Measurements from ENCODE around the gene LRP1.

GRCh38 chr12:57154076-57154475 lies 25.8 kb downstream of the LRP1 start:
- TF ChIP-seq CTCF (IDR thresholded peaks at IDR 0.05; ENCODE audit: insufficient read depth, low read length) = no peak
- no peak for TF ChIP-seq POLR2AphosphoS5 (IDR thresholded peaks at IDR 0.05; ENCODE audit: low read depth)
- no peak for TF ChIP-seq GABPA (IDR thresholded peaks at IDR 0.05; ENCODE audit: low read depth)
- TF ChIP-seq, protein P1, sequence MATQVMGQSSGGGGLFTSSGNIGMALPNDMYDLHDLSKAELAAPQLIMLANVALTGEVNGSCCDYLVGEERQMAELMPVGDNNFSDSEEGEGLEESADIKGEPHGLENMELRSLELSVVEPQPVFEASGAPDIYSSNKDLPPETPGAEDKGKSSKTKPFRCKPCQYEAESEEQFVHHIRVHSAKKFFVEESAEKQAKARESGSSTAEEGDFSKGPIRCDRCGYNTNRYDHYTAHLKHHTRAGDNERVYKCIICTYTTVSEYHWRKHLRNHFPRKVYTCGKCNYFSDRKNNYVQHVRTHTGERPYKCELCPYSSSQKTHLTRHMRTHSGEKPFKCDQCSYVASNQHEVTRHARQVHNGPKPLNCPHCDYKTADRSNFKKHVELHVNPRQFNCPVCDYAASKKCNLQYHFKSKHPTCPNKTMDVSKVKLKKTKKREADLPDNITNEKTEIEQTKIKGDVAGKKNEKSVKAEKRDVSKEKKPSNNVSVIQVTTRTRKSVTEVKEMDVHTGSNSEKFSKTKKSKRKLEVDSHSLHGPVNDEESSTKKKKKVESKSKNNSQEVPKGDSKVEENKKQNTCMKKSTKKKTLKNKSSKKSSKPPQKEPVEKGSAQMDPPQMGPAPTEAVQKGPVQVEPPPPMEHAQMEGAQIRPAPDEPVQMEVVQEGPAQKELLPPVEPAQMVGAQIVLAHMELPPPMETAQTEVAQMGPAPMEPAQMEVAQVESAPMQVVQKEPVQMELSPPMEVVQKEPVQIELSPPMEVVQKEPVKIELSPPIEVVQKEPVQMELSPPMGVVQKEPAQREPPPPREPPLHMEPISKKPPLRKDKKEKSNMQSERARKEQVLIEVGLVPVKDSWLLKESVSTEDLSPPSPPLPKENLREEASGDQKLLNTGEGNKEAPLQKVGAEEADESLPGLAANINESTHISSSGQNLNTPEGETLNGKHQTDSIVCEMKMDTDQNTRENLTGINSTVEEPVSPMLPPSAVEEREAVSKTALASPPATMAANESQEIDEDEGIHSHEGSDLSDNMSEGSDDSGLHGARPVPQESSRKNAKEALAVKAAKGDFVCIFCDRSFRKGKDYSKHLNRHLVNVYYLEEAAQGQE (IDR thresholded peaks at IDR 0.05; ENCODE audit: insufficient replicate concordance, low read depth) = no peak
- TF ChIP-seq SPI1 (IDR thresholded peaks at IDR 0.05; ENCODE audit: borderline replicate concordance, low read depth) = no peak
